GM21737 (cell line): ENCODE measurements around the gene FRMPD2.
"Not testable (repeated sequence)": the region's sequence is repeated elsewhere in the genome, so short reads cannot be mapped to it uniquely, and the experiment has no call there.

Experiments
- ATAC-seq: cut with Tn5 transposase; IDR thresholded peaks from one replicate; pipeline ENCODE4 v1.9.1; 2021; ENCODE audit warnings: mild to moderate bottlenecking, moderate library complexity; ENCODE audit not compliant: unreplicated experiment

Gene FRMPD2

GRCh38 chr10:48237259-48238250, 36.9 kb downstream of the FRMPD2 start:
- no peak for ATAC-seq

GRCh38 chr10:48236199-48236621, 38.3 kb downstream of the FRMPD2 start:
- no peak for ATAC-seq

- ATAC-seq, result no peak
These were observed 39.0 kb downstream of the FRMPD2 start for GRCh38 chr10:48235501-48235900.

- no peak for ATAC-seq
These were observed 39.7 kb downstream of the FRMPD2 start for GRCh38 chr10:48234787-48235186.

- ATAC-seq, result no peak
These were observed 40.2 kb downstream of the FRMPD2 start for GRCh38 chr10:48234295-48234694.

- no peak for ATAC-seq
These were observed 40.9 kb downstream of the FRMPD2 start for GRCh38 chr10:48233559-48234005.

GRCh38 chr10:48232717-48233447, 41.6 kb downstream of the FRMPD2 start:
- no peak for ATAC-seq

- no peak for ATAC-seq
These were observed 42.7 kb downstream of the FRMPD2 start for GRCh38 chr10:48231699-48232315.

GRCh38 chr10:48231178-48231577, 43.3 kb downstream of the FRMPD2 start:
- no peak for ATAC-seq

GRCh38 chr10:48227213-48227612, 47.3 kb downstream of the FRMPD2 start:
- ATAC-seq, result no peak

- no peak for ATAC-seq
These were observed 49.4 kb downstream of the FRMPD2 start for GRCh38 chr10:48224979-48225560.

- ATAC-seq, result no peak
These were observed 50.2 kb downstream of the FRMPD2 start for GRCh38 chr10:48224296-48224695.

GRCh38 chr10:48221814-48222213, 52.7 kb downstream of the FRMPD2 start:
- ATAC-seq, result no peak

GRCh38 chr10:48221031-48221430, 53.5 kb downstream of the FRMPD2 start:
- not testable (repeated sequence) for ATAC-seq

- ATAC-seq, result no peak
These were observed 55.3 kb downstream of the FRMPD2 start for GRCh38 chr10:48219194-48219593.

GRCh38 chr10:48216744-48217143, 57.8 kb downstream of the FRMPD2 start:
- no peak for ATAC-seq

- ATAC-seq, result no peak
These were observed 58.3 kb downstream of the FRMPD2 start for GRCh38 chr10:48216204-48216505.

- ATAC-seq, result no peak
These were observed 58.9 kb downstream of the FRMPD2 start for GRCh38 chr10:48215486-48216203.

- ATAC-seq, result no peak
These were observed 59.6 kb downstream of the FRMPD2 start for GRCh38 chr10:48214716-48215485.

- ATAC-seq, result no peak
These were observed 61.4 kb downstream of the FRMPD2 start for GRCh38 chr10:48213047-48213446.
